ENCODE measurements around the gene DLGAP1.

DNA sequence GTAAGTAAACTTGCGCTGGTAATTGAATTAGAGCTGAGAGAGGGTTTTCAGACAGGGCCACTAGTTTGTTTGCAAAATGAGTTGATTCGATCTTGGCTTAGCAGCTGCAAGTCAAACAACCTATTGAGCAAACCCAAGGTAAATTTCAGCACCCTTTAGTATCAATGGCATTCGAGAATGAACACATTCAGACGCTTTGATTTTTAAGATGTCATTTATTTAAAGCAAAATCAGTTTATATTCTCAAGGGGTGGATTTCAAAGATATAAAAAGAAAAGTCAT is 960.9 kb downstream of the DLGAP1 start:
- TF ChIP-seq, protein P1, sequence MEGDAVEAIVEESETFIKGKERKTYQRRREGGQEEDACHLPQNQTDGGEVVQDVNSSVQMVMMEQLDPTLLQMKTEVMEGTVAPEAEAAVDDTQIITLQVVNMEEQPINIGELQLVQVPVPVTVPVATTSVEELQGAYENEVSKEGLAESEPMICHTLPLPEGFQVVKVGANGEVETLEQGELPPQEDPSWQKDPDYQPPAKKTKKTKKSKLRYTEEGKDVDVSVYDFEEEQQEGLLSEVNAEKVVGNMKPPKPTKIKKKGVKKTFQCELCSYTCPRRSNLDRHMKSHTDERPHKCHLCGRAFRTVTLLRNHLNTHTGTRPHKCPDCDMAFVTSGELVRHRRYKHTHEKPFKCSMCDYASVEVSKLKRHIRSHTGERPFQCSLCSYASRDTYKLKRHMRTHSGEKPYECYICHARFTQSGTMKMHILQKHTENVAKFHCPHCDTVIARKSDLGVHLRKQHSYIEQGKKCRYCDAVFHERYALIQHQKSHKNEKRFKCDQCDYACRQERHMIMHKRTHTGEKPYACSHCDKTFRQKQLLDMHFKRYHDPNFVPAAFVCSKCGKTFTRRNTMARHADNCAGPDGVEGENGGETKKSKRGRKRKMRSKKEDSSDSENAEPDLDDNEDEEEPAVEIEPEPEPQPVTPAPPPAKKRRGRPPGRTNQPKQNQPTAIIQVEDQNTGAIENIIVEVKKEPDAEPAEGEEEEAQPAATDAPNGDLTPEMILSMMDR (IDR thresholded peaks at IDR 0.05; ENCODE audit: low read length): no peak
- TF ChIP-seq EZH2 (IDR thresholded peaks at IDR 0.05; ENCODE audit: borderline replicate concordance, low read length): no peak

Data from OCI-LY1 (cell line).